Measurements from ENCODE around the gene AARS2.

- TF ChIP-seq CTCF (IDR thresholded peaks at IDR 0.05) (no peak), POLR2A (IDR thresholded peaks at IDR 0.05) (no peak)
Measured at GRCh38 chr6:44332585-44332984, 19.4 kb upstream of the AARS2 start.

All from adrenal gland (tissue), 5 donors.